ENCODE measurements around the gene PDX1.

Gene PDX1

GRCh38 chr13:27965740-27966640 lies 46.2 kb downstream of the PDX1 start:
- TF ChIP-seq CTCF (IDR thresholded peaks at IDR 0.05; ENCODE audit: insufficient read depth, missing control alignments): no peak
- FAIRE-seq (no peak), DNase-seq (ENCODE audit: insufficient read length, low spot score) (no peak)

- TF ChIP-seq CTCF (IDR thresholded peaks at IDR 0.05; ENCODE audit: insufficient read depth, missing control alignments): no peak
- no peak for FAIRE-seq
- no peak for DNase-seq (ENCODE audit: insufficient read length, low spot score)
Measured at GRCh38 chr13:27966641-27967202, 46.9 kb downstream of the PDX1 start.

- DNase-seq (ENCODE audit: insufficient read length, low spot score): no peak
- TF ChIP-seq CTCF (IDR thresholded peaks at IDR 0.05; ENCODE audit: insufficient read depth, missing control alignments): no peak
- no peak for FAIRE-seq
Measured at GRCh38 chr13:27967203-27967735, 47.5 kb downstream of the PDX1 start.

GRCh38 chr13:27967736-27968315 lies 48.0 kb downstream of the PDX1 start:
- no peak for TF ChIP-seq CTCF (IDR thresholded peaks at IDR 0.05; ENCODE audit: insufficient read depth, missing control alignments)
- FAIRE-seq (no peak), DNase-seq (ENCODE audit: insufficient read length, low spot score) (no peak)

GRCh38 chr13:27968316-27969081 lies 48.7 kb downstream of the PDX1 start:
- FAIRE-seq (no peak), DNase-seq (ENCODE audit: insufficient read length, low spot score) (no peak)
- no peak for TF ChIP-seq CTCF (IDR thresholded peaks at IDR 0.05; ENCODE audit: insufficient read depth, missing control alignments)

GRCh38 chr13:27969082-27969865 lies 49.5 kb downstream of the PDX1 start, which contains the start of gene CDX2:
TSS of gene CDX2 (minus strand) at chr13:27969315. CDS start at chr13:27969006, 309 bp downstream.
- FAIRE-seq: no peak

More at GRCh38 chr13:27969082-27969865, 49.5 kb downstream of the PDX1 start, which contains the start of gene CDX2:
- DNase-seq (ENCODE audit: insufficient read length, low spot score): no peak
- no peak for TF ChIP-seq CTCF (IDR thresholded peaks at IDR 0.05; ENCODE audit: insufficient read depth, missing control alignments)

Data from D721Med (cell line).